ENCODE results near the gene NOS1.
"Not testable (repeated sequence)": the region's sequence is repeated elsewhere in the genome, so short reads cannot be mapped to it uniquely, and the experiment has no call there.

NOS1 gene

GRCh38 chr12:117402363-117402762 is 40.9 kb upstream of the NOS1 start:
- no peak for TF ChIP-seq CTCF (conservative IDR thresholded peaks at IDR 0.05; ENCODE audit: low read depth)
- no peak for DNase-seq (ENCODE audit: low spot score)
- CTCF ChIA-PET: interaction anchor here (0.6 kb wide), 2 partner anchors 16 to 190 kb away, joined by 3 to 4 read pairs; no protein-coding TSS in a partner anchor

GRCh38 chr12:117400912-117401311 is 39.5 kb upstream of the NOS1 start:
- CTCF ChIA-PET: no interaction called here
- no peak overlapping the region for H3K27ac ChIP-seq
- POLR2A ChIA-PET (ENCODE audit: low non-redundant PET): no interaction called here
- no peak for DNase-seq (ENCODE audit: low spot score)
- TF ChIP-seq CTCF (conservative IDR thresholded peaks at IDR 0.05; ENCODE audit: low read depth): no peak

More at GRCh38 chr12:117402363-117402762, 40.9 kb upstream of the NOS1 start:
- POLR2A ChIA-PET (ENCODE audit: low non-redundant PET): no interaction called here
- H3K27ac ChIP-seq: no peak overlapping the region

GRCh38 chr12:117398482-117398881 is 37.1 kb upstream of the NOS1 start:
- DNase-seq (ENCODE audit: low spot score); CTCF ChIA-PET; H3K27ac ChIP-seq; POLR2A ChIA-PET (ENCODE audit: low non-redundant PET): not testable (repeated sequence)

GRCh38 chr12:117395766-117396165 is 34.3 kb upstream of the NOS1 start:
- no peak for TF ChIP-seq CTCF (conservative IDR thresholded peaks at IDR 0.05; ENCODE audit: low read depth)
- CTCF ChIA-PET: no interaction called here
- POLR2A ChIA-PET (ENCODE audit: low non-redundant PET): no interaction called here
- no peak for DNase-seq (ENCODE audit: low spot score)
- H3K27ac ChIP-seq: no peak overlapping the region

- H3K27ac ChIP-seq: no peak overlapping the region
- no peak for DNase-seq (ENCODE audit: low spot score)
- TF ChIP-seq CTCF (conservative IDR thresholded peaks at IDR 0.05; ENCODE audit: low read depth): no peak
- POLR2A ChIA-PET (ENCODE audit: low non-redundant PET): no interaction called here
- CTCF ChIA-PET: no interaction called here
These were observed 33.1 kb upstream of the NOS1 start for GRCh38 chr12:117394491-117394890.

GRCh38 chr12:117393656-117394055 is 32.2 kb upstream of the NOS1 start:
- H3K27ac ChIP-seq: no peak overlapping the region
- ChIA-PET CTCF (no interaction called here), POLR2A (ENCODE audit: low non-redundant PET) (no interaction called here)
- TF ChIP-seq CTCF (conservative IDR thresholded peaks at IDR 0.05; ENCODE audit: low read depth): no peak
- no peak for DNase-seq (ENCODE audit: low spot score)

- ChIA-PET CTCF (no interaction called here), POLR2A (ENCODE audit: low non-redundant PET) (no interaction called here)
- no peak for TF ChIP-seq CTCF (conservative IDR thresholded peaks at IDR 0.05; ENCODE audit: low read depth)
- DNase-seq (ENCODE audit: low spot score): no peak
- H3K27ac ChIP-seq: no peak overlapping the region
These were observed 29.4 kb upstream of the NOS1 start for GRCh38 chr12:117390866-117391265.

All from RWPE1 (cell line).